Brain microvascular endothelial cell (primary cell): ENCODE results near the gene HEPH.

ENCODE experiments used
- DNase-seq: peaks from one replicate; pipeline ENCODE4 v3.0.0-alpha.2; 2020
- H3K27ac ChIP-seq: fragments of 250-450 bp; sonication (Bioruptor Pico); 2 replicates; pipeline ENCODE4 v1.5.1; 2020; ENCODE audit warnings: mild to moderate bottlenecking, moderate library complexity
- H3K27me3 ChIP-seq: fragments of 250-450 bp; sonication (Bioruptor Pico); replicated peaks from 2 replicates; pipeline ENCODE4 v1.5.1; 2020; ENCODE audit warnings: mild to moderate bottlenecking
- H3K36me3 ChIP-seq: fragments of 250-450 bp; sonication (Bioruptor Pico); replicated peaks from 2 replicates; pipeline ENCODE4 v1.5.1; 2020; ENCODE audit warnings: mild to moderate bottlenecking
- H3K4me3 ChIP-seq: 2 replicates; pipeline ENCODE4 v1.5.1; 2011; ENCODE audit warnings: low read depth, mild to moderate bottlenecking, control low read depth, low read length, moderate library complexity
- in situ Hi-C: cut with HindIII; loops from 2 replicates; pipeline ENCODE4 v1.10.0; 2017; ENCODE audit warnings: low sequenced_read_pairs, low pct_ligation_motif_present
- TF ChIP-seq, protein P1 (sequence below): IDR thresholded peaks from 2 replicates; pipeline ENCODE4 v1.5.1; 2011; ENCODE audit warnings: low read depth, mild to moderate bottlenecking, moderate library complexity, low read length, control low read depth, inconsistent platforms; ENCODE audit errors: missing control alignments

The HEPH gene

DNA sequence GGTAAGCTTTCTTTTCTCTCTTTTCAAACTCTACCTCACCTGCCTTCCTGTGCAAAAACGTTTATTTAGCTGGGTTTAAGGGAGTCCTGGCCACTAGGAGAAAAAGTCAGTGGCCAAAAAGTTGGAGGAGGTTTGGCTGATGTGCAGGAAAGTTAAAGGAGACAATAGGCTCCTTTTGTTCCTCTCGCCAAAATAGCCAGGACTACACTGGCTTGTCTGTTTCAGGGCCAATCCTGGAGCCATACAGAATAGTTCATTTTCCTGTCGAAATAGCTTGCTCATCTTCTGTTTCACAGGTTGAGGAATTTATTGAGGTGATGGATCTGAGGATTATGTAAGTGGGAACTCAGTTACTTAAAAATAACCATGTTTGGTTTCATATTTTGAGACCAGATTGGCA, 423 bp downstream of the HEPH start:
- Histone ChIP-seq H3K36me3 (no peaks in the 10 kb centered on the region), H3K4me3 (no peak overlapping the region), H3K27me3 (no peaks in the 10 kb centered on the region), H3K27ac (no peak overlapping the region)
- DNase-seq, result no peak
- TF ChIP-seq, protein P1, sequence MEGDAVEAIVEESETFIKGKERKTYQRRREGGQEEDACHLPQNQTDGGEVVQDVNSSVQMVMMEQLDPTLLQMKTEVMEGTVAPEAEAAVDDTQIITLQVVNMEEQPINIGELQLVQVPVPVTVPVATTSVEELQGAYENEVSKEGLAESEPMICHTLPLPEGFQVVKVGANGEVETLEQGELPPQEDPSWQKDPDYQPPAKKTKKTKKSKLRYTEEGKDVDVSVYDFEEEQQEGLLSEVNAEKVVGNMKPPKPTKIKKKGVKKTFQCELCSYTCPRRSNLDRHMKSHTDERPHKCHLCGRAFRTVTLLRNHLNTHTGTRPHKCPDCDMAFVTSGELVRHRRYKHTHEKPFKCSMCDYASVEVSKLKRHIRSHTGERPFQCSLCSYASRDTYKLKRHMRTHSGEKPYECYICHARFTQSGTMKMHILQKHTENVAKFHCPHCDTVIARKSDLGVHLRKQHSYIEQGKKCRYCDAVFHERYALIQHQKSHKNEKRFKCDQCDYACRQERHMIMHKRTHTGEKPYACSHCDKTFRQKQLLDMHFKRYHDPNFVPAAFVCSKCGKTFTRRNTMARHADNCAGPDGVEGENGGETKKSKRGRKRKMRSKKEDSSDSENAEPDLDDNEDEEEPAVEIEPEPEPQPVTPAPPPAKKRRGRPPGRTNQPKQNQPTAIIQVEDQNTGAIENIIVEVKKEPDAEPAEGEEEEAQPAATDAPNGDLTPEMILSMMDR, result no peak
- in situ Hi-C loops, result no loop called here

DNA sequence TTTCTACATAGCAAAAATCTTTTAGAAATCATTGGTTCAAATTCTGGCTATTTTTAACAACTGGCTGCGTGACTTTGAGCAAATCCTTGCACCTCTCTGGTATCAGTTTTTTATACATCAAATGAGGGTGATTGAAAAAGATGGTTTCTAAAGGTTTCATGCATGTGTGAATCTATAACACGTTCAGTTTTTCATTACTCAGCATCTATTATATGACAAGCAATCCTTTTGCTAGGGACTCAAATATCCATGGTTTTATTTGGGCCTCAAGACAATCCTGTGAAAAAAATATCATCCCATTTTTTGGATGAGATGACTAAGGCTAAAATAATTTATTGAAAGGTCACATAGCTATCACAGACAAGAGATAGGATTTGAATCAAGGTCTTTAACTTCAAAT, 884 bp downstream of the HEPH start:
- Histone ChIP-seq H3K4me3 (no peak overlapping the region), H3K36me3 (no peaks in the 10 kb centered on the region), H3K27me3 (no peaks in the 10 kb centered on the region), H3K27ac (no peak overlapping the region)
- no peak for DNase-seq
- in situ Hi-C loops, result no loop called here
- TF ChIP-seq, protein P1, result no peak

DNA sequence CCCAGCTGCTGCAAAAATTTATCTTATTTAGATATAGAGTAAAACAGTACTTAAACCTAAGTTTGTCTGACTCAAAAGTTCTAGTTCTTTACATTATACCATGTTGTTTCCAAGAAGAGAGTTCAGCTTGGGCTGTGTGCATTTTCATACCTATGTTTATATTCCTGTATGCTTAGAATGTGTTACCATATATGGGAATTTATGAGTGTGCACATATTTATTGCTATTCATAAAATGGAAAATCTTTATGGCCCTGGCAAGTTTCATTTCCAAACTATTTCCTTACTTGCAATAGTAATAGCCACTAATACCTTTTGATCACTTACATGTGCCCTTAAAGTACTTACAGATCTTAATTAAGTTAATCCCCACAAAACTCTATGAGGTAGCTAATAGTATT, 2.6 kb downstream of the HEPH start:
- no peaks in the 10 kb centered on the region for H3K27me3 ChIP-seq
- no peak overlapping the region for H3K4me3 ChIP-seq
- TF ChIP-seq, protein P1, result no peak
- no peak for DNase-seq
- H3K36me3 ChIP-seq, result no peaks in the 10 kb centered on the region
- H3K27ac ChIP-seq, result no peak overlapping the region
- in situ Hi-C loops, result no loop called here

DNA sequence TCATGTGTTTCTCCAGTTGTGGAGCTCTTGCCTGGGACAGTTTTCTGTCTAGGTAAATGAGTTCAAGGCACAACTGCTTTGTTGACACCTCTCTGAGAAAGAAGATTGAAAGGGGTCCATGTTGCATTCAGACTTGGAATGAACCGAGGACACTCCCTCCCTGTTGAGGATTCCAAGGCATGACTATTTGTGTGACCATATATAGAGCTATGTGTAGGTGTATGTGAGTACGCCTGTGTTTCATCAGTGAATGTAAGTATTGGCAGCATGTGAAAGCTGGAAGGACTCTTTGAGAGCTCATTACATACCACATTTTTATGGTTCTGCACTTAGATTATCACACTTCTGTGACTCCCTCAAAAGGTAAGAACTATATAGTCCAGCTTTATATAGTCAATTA, 3.4 kb downstream of the HEPH start:
- in situ Hi-C loops, result no loop called here
- Histone ChIP-seq H3K4me3 (no peak overlapping the region), H3K27ac (no peak overlapping the region), H3K27me3 (no peaks in the 10 kb centered on the region), H3K36me3 (no peaks in the 10 kb centered on the region)
- TF ChIP-seq, protein P1, result no peak
- no peak for DNase-seq

DNA sequence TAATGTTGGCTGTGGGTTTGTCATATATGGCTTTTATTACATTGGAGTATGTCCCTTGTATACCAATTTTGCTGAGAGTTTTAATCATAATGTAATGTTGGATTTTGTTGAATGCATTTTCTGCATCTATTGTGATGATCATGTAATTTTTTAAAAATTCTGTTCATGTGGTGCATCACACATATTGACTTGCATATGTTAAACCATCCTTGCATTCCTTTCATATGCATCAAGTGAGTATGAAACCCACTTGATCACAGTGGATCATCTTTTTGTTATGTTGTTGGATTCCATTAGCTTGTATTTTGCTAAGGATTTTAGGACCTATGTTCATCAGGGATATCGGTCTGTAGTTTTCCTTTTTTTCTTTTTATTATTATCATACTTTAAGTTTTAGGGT, 12.1 kb downstream of the HEPH start:
- Histone ChIP-seq H3K36me3 (no peaks in the 10 kb centered on the region), H3K4me3 (no peak overlapping the region), H3K27ac (no peak overlapping the region), H3K27me3 (no peaks in the 10 kb centered on the region)
- TF ChIP-seq, protein P1, result no peak
- DNase-seq, result no peak
- in situ Hi-C loops, result no loop called here

DNA sequence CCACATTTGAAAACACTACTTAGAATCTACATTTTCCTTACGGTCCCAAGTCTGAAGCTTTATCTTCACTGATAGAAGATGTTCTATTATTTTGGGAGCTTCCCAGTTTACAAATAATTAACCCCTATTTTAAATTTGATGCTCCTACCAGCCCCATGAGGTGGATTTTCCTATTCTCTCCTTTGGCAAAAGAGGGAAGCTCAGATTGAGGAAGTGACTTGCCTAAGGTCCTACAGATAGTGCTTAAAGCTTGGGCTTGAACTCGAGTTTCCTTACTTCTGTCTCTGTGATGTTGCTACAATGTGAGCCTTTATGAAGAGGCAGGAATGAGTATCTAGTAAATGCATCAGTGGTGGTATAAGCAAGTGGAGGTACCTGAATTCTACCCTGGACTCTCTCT, 27.5 kb downstream of the HEPH start:
- in situ Hi-C loops, result no loop called here
- TF ChIP-seq, protein P1, result no peak
- DNase-seq, result no peak
- no peak overlapping the region for H3K4me3 ChIP-seq
- H3K27me3 ChIP-seq, result no peaks in the 10 kb centered on the region
- no peak overlapping the region for H3K27ac ChIP-seq
- no peaks in the 10 kb centered on the region for H3K36me3 ChIP-seq
